ENCODE measurements around the gene OLFML1. TPM values are rescaled to one million over a fixed set of nuclear protein-coding genes. Genes with fewer than 3 reads are reported as not detected.

OLFML1 gene
- total and polyA plus RNA-seq, 10 donors: 2.6 to 23.8 (median 9.2) TPM

DNA sequence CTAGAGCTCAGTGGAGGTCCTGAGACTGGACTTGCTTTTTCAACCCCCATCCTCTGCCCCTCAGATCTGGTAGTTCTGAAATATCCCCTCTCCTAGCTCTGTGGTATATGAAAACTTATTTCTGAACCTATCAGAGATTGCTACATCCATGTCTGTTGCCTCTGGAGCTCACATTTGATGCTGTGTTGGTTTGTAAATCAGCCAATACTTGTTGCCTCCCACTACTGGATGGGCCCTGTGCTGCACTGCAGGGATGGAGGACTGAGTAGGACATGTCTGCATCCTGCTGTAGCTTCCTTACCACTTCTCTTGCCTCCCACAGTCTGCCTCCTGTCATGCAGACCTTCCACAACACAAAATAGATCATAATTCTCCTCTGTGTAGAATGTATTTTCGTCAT, 5.2 kb downstream of the OLFML1 start:
- 68 to 96% (median 77%) methylated on average over 1 of the region's 1 CpG for WGBS, 5 donors
- Histone ChIP-seq H3K36me3 (no peaks in the 10 kb centered on the region), H3K27ac (no peak overlapping the region)

DNA sequence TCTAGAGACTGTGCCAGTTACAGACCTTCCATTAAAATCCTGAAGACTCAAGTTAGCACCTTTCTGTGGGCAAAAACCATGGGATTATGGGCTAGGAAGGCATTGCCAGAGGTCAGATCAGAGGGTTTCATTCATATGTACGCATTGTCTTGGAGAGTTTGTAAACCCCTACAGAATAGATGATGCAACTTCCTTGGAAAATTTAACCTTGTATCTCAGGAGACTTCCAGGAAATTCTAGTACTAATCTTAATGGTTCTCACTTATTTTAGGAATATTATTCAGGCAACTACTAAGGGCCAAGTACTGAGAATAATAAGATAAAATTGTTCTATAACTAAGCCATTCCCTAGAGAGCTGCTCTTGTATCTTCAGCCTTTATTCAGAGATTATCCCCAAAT, 6.9 kb downstream of the OLFML1 start:
- Histone ChIP-seq H3K9me3 (no peaks in the 10 kb centered on the region), H3K27me3 (replicated peaks in 1 of 7) (no peaks in the 10 kb centered on the region), H3K4me1 (peaks cover 20 to 61% (median 35%) of the 10 kb centered on the region in 6 donors), H3K36me3 (no peaks in the 10 kb centered on the region), H3K27ac (peak overlapping the region in 1 of 8 donors; percentile 1), H3K4me3 (no peak overlapping the region)
- intact Hi-C loops (cut with DNase I; ENCODE audit: low total_unique reads): no loop called here
- no peak for DNase-seq
- no peak for TF ChIP-seq POLR2AphosphoS5 (IDR thresholded peaks at IDR 0.05)
- no peak for TF ChIP-seq POLR2A (IDR thresholded peaks at IDR 0.05)
- TF ChIP-seq, protein P1, sequence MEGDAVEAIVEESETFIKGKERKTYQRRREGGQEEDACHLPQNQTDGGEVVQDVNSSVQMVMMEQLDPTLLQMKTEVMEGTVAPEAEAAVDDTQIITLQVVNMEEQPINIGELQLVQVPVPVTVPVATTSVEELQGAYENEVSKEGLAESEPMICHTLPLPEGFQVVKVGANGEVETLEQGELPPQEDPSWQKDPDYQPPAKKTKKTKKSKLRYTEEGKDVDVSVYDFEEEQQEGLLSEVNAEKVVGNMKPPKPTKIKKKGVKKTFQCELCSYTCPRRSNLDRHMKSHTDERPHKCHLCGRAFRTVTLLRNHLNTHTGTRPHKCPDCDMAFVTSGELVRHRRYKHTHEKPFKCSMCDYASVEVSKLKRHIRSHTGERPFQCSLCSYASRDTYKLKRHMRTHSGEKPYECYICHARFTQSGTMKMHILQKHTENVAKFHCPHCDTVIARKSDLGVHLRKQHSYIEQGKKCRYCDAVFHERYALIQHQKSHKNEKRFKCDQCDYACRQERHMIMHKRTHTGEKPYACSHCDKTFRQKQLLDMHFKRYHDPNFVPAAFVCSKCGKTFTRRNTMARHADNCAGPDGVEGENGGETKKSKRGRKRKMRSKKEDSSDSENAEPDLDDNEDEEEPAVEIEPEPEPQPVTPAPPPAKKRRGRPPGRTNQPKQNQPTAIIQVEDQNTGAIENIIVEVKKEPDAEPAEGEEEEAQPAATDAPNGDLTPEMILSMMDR (IDR thresholded peaks at IDR 0.05 in 8 of 11, conservative IDR thresholded peaks at IDR 0.05 in 3 of 11): no peak
- 73 to 84% (median 76%) methylated on average over 1 of the region's 1 CpG for WGBS, 5 donors

More for the DNA sequence above, 5.2 kb downstream of the OLFML1 start:
- intact Hi-C loops (cut with DNase I; ENCODE audit: low total_unique reads): no loop called here
- H3K9me3 ChIP-seq: no peaks in the 10 kb centered on the region
- peaks cover 10 to 44% (median 19%) of the 10 kb centered on the region in 6 donors for H3K4me1 ChIP-seq
- TF ChIP-seq, protein P1 (IDR thresholded peaks at IDR 0.05 in 8 of 11, conservative IDR thresholded peaks at IDR 0.05 in 3 of 11): no peak
- no peak for TF ChIP-seq POLR2AphosphoS5 (IDR thresholded peaks at IDR 0.05)
- TF ChIP-seq POLR2A (IDR thresholded peaks at IDR 0.05): no peak
- no peaks in the 10 kb centered on the region for H3K27me3 ChIP-seq (replicated peaks in 1 of 7)
- H3K4me3 ChIP-seq: no peak overlapping the region
- no peak for DNase-seq

DNA sequence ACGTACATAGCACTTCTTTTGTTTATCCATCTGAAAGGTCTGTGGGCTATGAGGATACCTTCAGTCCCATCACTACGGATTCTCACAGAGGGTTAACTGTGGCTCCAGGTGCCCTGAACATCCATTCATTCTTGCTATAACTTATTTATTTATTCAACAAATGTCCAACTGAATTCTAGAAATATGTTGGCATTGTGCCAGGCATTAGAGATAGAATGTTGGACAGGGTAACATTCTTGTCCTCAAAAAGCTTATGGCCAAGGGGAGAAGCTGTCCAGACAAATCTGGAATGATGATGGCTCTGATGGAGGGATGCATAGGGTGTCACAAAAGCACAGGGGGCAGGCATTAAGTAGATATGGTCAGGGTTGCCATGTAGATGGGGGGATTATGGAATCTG, 8.4 kb downstream of the OLFML1 start:
- Histone ChIP-seq H3K36me3 (no peaks in the 10 kb centered on the region), H3K27me3 (replicated peaks in 1 of 7) (no peaks in the 10 kb centered on the region), H3K27ac (no peak overlapping the region), H3K9me3 (no peaks in the 10 kb centered on the region), H3K4me3 (no peak overlapping the region), H3K4me1 (peaks cover 20 to 75% (median 46%) of the 10 kb centered on the region in 6 donors)
- 74 to 96% (median 88%) methylated on average over 2 of the region's 2 CpGs for WGBS, 5 donors
- intact Hi-C loops (cut with DNase I; ENCODE audit: low total_unique reads): no loop called here
- TF ChIP-seq, protein P1 (IDR thresholded peaks at IDR 0.05 in 8 of 11, conservative IDR thresholded peaks at IDR 0.05 in 3 of 11): no peak
- TF ChIP-seq POLR2A (IDR thresholded peaks at IDR 0.05) (no peak), POLR2AphosphoS5 (IDR thresholded peaks at IDR 0.05) (no peak)
- no peak for DNase-seq

DNA sequence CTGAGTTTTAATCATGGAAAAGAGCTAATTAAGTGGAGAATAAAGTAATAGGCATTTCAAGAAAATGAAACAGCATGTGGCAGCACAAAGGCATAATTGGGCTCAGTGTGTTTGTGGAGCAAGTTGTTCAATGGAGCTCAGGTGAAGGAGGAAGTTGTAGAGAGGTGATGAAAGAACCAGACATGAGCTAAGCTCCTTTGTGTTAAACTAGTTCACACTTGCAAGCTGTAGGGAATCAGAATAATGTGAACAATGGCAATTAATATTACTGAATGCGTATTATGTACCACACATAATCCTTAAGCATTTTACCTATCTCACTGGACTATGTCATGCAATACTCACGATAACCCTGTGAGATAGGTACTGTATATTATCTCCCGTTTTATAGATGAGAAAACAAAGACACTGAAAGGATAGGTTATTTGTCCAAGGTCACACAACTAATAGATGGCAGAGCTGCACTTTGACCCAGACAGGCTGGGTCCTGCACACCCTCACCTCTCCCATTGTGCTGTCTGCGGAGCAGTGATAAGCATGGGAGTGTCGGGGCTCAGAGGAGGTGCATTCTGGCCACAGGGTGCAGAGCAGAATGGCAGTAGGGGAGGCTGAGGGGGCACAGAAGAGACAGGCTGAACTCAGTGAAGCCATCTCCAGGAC, 8.9 kb downstream of the OLFML1 start:
- DNase-seq: no peak
- intact Hi-C loops (cut with DNase I; ENCODE audit: low total_unique reads): no loop called here
- no peak for TF ChIP-seq POLR2A (IDR thresholded peaks at IDR 0.05)
- TF ChIP-seq, protein P1 (IDR thresholded peaks at IDR 0.05 in 8 of 11, conservative IDR thresholded peaks at IDR 0.05 in 3 of 11): no peak
- Histone ChIP-seq H3K36me3 (no peaks in the 10 kb centered on the region), H3K4me1 (peaks cover 20 to 80% (median 46%) of the 10 kb centered on the region in 6 donors), H3K27ac (no peak overlapping the region), H3K27me3 (replicated peaks in 1 of 7) (no peaks in the 10 kb centered on the region), H3K9me3 (no peaks in the 10 kb centered on the region), H3K4me3 (no peak overlapping the region)
- WGBS, 5 donors: 86 to 94% (median 92%) methylated on average over 4 to 5 of the region's 5 CpGs
